GM12878 (cell line): Measurements from ENCODE around the gene NFAT5.

Experiments used
- ASH2L ChIP-seq: fragments of 300-600, 200-600 bp; sonication (generic); IDR thresholded peaks from 2 replicates; pipeline ENCODE4 v1.6.1; 2017; ENCODE audit warnings: low read depth, mild to moderate bottlenecking, borderline replicate concordance
- BMI1 ChIP-seq: fragments of 450-650 bp; IDR thresholded peaks from 2 replicates; pipeline ENCODE4 v1.6.1; 2016; ENCODE audit warnings: mild to moderate bottlenecking, moderate library complexity, borderline replicate concordance
- CTCF ChIP-seq, 3 experiments: IDR thresholded peaks in 2 of 3; conservative IDR thresholded peaks in 1 of 3; 2 replicates each; pipeline ENCODE4 v1.5.1; 2011; ENCODE audit warnings: low read depth in 3 of 3, low read length in 3 of 3, mild to moderate bottlenecking in 3 of 3, control low read depth in 2 of 3, moderate library complexity in 2 of 3, inconsistent platforms in 1 of 3, mixed read lengths in 1 of 3; ENCODE audit not compliant: control insufficient read depth in 2 of 3, insufficient read depth in 1 of 3; ENCODE audit errors: extremely low read depth in 1 of 3
- HCFC1 ChIP-seq: fragments of 150-350 bp; IDR thresholded peaks from 2 replicates; pipeline ENCODE4 v1.6.1; 2014; ENCODE audit warnings: low read length
- NR2C1 ChIP-seq: fragments of 450-650 bp; IDR thresholded peaks from 2 replicates; pipeline ENCODE4 v1.6.1; 2017; ENCODE audit warnings: antibody characterized with exemption, mild to moderate bottlenecking, moderate library complexity
- POLR2A ChIP-seq: IDR thresholded peaks from 2 replicates; pipeline ENCODE4 v1.6.1; 2011; ENCODE audit warnings: low read depth, mild to moderate bottlenecking, low read length
- RCOR1 ChIP-seq: conservative IDR thresholded peaks from 2 replicates; pipeline ENCODE4 v1.6.1; 2012; ENCODE audit warnings: low read depth, low read length, improper control_type of control experiment
- USF1 ChIP-seq: IDR thresholded peaks from 2 replicates; pipeline ENCODE4 v1.6.1; 2011; ENCODE audit warnings: borderline replicate concordance, low read depth, mild to moderate bottlenecking, moderate library complexity, mixed read lengths, low read length; ENCODE audit not compliant: insufficient read depth; ENCODE audit errors: extremely low read length
- WRNIP1 ChIP-seq: IDR thresholded peaks from 2 replicates; pipeline ENCODE4 v1.6.1; 2011; ENCODE audit warnings: low read depth, low read length, improper control_type of control experiment, borderline replicate concordance
- YY1 ChIP-seq: IDR thresholded peaks from 2 replicates; pipeline ENCODE4 v1.6.1; 2011; ENCODE audit warnings: low read depth, mild to moderate bottlenecking, low read length
- ZZZ3 ChIP-seq: IDR thresholded peaks from 2 replicates; pipeline ENCODE4 v1.6.1; 2011; ENCODE audit warnings: low read depth; ENCODE audit not compliant: control insufficient read depth, insufficient read length
- TF ChIP-seq, protein P1 (sequence below): IDR thresholded peaks from 2 replicates; pipeline ENCODE4 v1.6.1; 2012; ENCODE audit warnings: low read depth, low read length, improper control_type of control experiment

GRCh38 chr16:69703638-69704037, 137.9 kb downstream of the NFAT5 start:
- TF ChIP-seq USF1 (no peak), YY1 (no peak), BMI1 (no peak), WRNIP1 (no peak), RCOR1 (no peak), ZZZ3 (no peak), POLR2A (no peak), NR2C1 (no peak), CTCF (IDR thresholded peaks at IDR 0.05 in 2 of 3, conservative IDR thresholded peaks at IDR 0.05 in 1 of 3; ENCODE audit: control insufficient read depth in 2 of 3, extremely low read depth in 1 of 3, insufficient read depth in 1 of 3, low read depth in 3 of 3, low read length in 3 of 3) (no peak), ASH2L (no peak), HCFC1 (no peak)
- TF ChIP-seq, protein P1, sequence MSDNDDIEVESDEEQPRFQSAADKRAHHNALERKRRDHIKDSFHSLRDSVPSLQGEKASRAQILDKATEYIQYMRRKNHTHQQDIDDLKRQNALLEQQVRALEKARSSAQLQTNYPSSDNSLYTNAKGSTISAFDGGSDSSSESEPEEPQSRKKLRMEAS: no peak
